Osteoblast (primary cell): Measurements from ENCODE around the gene DDO. TPM values are rescaled to one million over a fixed set of nuclear protein-coding genes. Genes with fewer than 3 reads are reported as not detected.

Experiments
- DNase-seq: peaks from one replicate; pipeline ENCODE4 v3.0.0; 2011; ENCODE audit warnings: low spot score, mixed read lengths; ENCODE audit not compliant: insufficient read length; ENCODE audit errors: missing footprints
- H2AFZ ChIP-seq: 2 replicates; pipeline ENCODE4 v1.6.0; 2011; ENCODE audit warnings: mild to moderate bottlenecking, low read length
- H3K27ac ChIP-seq: 2 replicates; pipeline ENCODE4 v1.5.1; 2011; ENCODE audit warnings: mild to moderate bottlenecking, low read depth, low read length, moderate library complexity
- H3K27me3 ChIP-seq: 2 replicates; pipeline ENCODE4 v1.6.0; 2012; ENCODE audit warnings: mild to moderate bottlenecking, control low read depth, inconsistent platforms, low read length, moderate library complexity; ENCODE audit not compliant: insufficient read depth
- H3K36me3 ChIP-seq: 2 replicates; pipeline ENCODE4 v1.5.1; 2011; ENCODE audit warnings: mild to moderate bottlenecking, low read length, control low read depth, moderate library complexity; ENCODE audit not compliant: insufficient read depth
- H3K4me1 ChIP-seq: 2 replicates; pipeline ENCODE4 v1.5.1; 2011; ENCODE audit warnings: mild to moderate bottlenecking, low read length, control low read depth, moderate library complexity; ENCODE audit not compliant: insufficient read depth
- H3K4me2 ChIP-seq: 2 replicates; pipeline ENCODE4 v1.6.0; 2011; ENCODE audit warnings: mild to moderate bottlenecking, low read length; ENCODE audit not compliant: insufficient read depth
- H3K4me3 ChIP-seq: fragments of 200-600 bp; sonication (generic); 3 replicates; pipeline ENCODE4 v1.5.1; 2012; ENCODE audit warnings: mild to moderate bottlenecking, low read length, inconsistent platforms; ENCODE audit not compliant: insufficient read depth
- H3K79me2 ChIP-seq: 2 replicates; pipeline ENCODE4 v1.6.0; 2012; ENCODE audit warnings: mild to moderate bottlenecking, low read length, control low read depth, inconsistent platforms; ENCODE audit not compliant: insufficient read depth
- H3K9me3 ChIP-seq: 2 replicates; pipeline ENCODE4 v1.5.1; 2011; ENCODE audit warnings: low read depth, low read length, control low read depth
- H4K20me1 ChIP-seq: 2 replicates; pipeline ENCODE4 v1.6.0; 2012; ENCODE audit warnings: mild to moderate bottlenecking, low read length, control low read depth; ENCODE audit not compliant: insufficient read depth
- total RNA-seq: library from RNA; depleted of rRNA; stranded (reverse); fragments of >200 nt; gene quantifications from 2 replicates; pipeline ENCODE4 v1.2.3, GENCODE V29; 2012
- TF ChIP-seq, protein P1 (sequence below): IDR thresholded peaks from 2 replicates; pipeline ENCODE4 v1.5.1; 2011; ENCODE audit warnings: mild to moderate bottlenecking, low read depth, low read length, moderate library complexity; ENCODE audit errors: extremely low read depth

Gene DDO
- total RNA-seq, 1 donor = 3.6 TPM

DNA sequence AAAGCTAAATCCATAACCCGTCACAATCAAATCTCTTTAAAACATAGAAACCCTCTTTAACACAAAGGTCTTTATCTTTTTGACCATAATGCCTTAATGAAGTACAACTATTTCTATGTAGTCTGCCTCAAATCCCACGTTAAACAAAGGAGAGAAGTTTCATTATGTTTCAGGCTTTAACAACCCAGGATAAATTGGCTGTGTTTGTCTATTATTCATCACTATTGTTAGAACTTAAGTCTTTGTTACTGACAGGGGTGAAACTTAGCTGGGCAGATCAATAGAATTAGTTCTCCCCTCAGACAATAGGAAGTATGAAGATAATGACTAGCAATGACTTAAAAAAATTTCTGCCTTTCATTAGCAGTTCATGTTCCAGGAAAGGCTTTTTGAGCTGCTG, 47.1 kb downstream of the DDO start:
- peaks cover 33% of the 10 kb centered on the region for H3K27me3 ChIP-seq
- no peaks in the 10 kb centered on the region for H3K79me2 ChIP-seq

DNA sequence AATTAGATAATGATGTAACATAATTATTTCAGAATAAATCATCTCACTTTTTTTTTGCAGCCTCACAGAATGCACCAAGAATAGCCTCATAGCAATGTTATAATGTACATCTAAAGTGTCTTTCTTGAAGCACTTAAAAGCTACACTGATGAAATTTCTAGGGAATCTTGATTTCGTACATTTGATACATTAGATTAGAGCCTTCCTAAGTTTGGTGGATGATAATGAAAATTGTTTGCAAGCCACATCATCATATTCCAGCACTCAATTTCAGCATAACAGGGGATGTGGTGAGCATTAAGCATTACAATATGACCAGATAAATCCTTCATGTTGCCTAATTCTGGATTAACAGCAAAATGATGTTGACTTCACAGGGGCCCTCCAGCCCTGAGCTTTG, 47.5 kb downstream of the DDO start:
- Histone ChIP-seq H3K4me3 (no peak overlapping the region), H2AFZ (no peak overlapping the region), H4K20me1 (no peaks in the 10 kb centered on the region), H3K27ac (no peak overlapping the region), H3K4me1 (no peaks in the 10 kb centered on the region), H3K4me2 (no peak overlapping the region), H3K9me3 (no peaks in the 10 kb centered on the region), H3K27me3 (peaks cover 34% of the 10 kb centered on the region), H3K36me3 (no peaks in the 10 kb centered on the region), H3K79me2 (no peaks in the 10 kb centered on the region)
- TF ChIP-seq, protein P1, sequence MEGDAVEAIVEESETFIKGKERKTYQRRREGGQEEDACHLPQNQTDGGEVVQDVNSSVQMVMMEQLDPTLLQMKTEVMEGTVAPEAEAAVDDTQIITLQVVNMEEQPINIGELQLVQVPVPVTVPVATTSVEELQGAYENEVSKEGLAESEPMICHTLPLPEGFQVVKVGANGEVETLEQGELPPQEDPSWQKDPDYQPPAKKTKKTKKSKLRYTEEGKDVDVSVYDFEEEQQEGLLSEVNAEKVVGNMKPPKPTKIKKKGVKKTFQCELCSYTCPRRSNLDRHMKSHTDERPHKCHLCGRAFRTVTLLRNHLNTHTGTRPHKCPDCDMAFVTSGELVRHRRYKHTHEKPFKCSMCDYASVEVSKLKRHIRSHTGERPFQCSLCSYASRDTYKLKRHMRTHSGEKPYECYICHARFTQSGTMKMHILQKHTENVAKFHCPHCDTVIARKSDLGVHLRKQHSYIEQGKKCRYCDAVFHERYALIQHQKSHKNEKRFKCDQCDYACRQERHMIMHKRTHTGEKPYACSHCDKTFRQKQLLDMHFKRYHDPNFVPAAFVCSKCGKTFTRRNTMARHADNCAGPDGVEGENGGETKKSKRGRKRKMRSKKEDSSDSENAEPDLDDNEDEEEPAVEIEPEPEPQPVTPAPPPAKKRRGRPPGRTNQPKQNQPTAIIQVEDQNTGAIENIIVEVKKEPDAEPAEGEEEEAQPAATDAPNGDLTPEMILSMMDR = no peak
- no peak for DNase-seq

More for the DNA sequence above, 47.1 kb downstream of the DDO start:
- Histone ChIP-seq H2AFZ (no peak overlapping the region), H3K36me3 (no peaks in the 10 kb centered on the region), H3K9me3 (no peaks in the 10 kb centered on the region), H3K4me3 (no peak overlapping the region), H3K4me2 (no peak overlapping the region), H3K27ac (no peak overlapping the region), H3K4me1 (no peaks in the 10 kb centered on the region), H4K20me1 (no peaks in the 10 kb centered on the region)
- DNase-seq = no peak
- TF ChIP-seq, protein P1 = no peak

DNA sequence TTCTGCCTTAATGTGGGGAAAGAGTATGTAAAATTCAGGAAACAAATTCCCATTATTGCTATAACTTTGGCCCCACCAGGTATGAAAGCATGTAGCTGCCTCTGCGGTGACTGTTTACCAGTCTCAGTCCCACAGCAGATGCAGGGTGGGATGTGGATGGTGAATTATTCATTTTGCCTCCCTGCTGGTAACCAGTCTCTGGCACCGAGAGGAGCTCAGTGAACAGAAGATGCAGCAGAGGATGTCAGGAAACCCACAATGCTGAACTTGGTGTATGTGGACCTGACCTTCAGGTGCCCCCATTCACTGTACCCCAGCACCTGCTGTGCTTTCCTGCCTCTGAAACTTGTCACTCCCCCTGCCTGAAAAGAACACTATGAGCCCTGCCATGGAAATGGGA, 48.4 kb downstream of the DDO start:
- DNase-seq = no peak
- H3K4me2 ChIP-seq = no peak overlapping the region
- H2AFZ ChIP-seq = no peak overlapping the region
- no peaks in the 10 kb centered on the region for H3K4me1 ChIP-seq
- H3K36me3 ChIP-seq = no peaks in the 10 kb centered on the region
- H4K20me1 ChIP-seq = no peaks in the 10 kb centered on the region
- no peaks in the 10 kb centered on the region for H3K79me2 ChIP-seq
- H3K4me3 ChIP-seq = no peak overlapping the region
- TF ChIP-seq, protein P1 = no peak
- H3K9me3 ChIP-seq = no peaks in the 10 kb centered on the region
- peaks cover 42% of the 10 kb centered on the region for H3K27me3 ChIP-seq
- H3K27ac ChIP-seq = no peak overlapping the region

DNA sequence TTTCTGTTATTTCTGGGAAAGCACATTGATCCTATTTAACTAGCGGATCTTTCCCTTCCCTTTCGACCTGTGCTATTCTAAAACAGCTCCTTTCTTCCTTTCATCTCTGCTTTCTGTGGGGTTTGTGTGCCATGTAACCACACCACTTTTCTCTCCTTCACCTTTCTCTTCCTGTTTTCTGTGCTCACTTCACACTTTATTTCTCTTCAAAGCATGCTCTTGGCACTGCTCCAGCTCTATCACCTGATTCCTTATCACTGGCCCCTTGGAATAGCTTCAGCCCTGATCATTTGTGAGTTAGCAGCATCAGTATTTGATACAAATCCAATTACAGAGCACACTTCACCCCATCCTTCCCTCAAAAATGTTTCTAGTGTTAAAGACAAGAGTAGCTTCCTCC, 49.1 kb downstream of the DDO start:
- no peaks in the 10 kb centered on the region for H3K9me3 ChIP-seq
- TF ChIP-seq, protein P1 = no peak
- H3K4me3 ChIP-seq = no peak overlapping the region
- no peak overlapping the region for H2AFZ ChIP-seq
- H3K27me3 ChIP-seq = peaks cover 46% of the 10 kb centered on the region
- no peaks in the 10 kb centered on the region for H4K20me1 ChIP-seq
- no peak overlapping the region for H3K4me2 ChIP-seq
- no peaks in the 10 kb centered on the region for H3K4me1 ChIP-seq
- H3K27ac ChIP-seq = no peak overlapping the region
- DNase-seq = no peak
- H3K79me2 ChIP-seq = no peaks in the 10 kb centered on the region
- no peaks in the 10 kb centered on the region for H3K36me3 ChIP-seq
